A673 (cell line): ENCODE results near the gene CLCN4.

Experiments
- CTCF ChIP-seq: fragments of 300-800, 200-600 bp; sonication (generic); conservative IDR thresholded peaks from 2 replicates; pipeline ENCODE4 v1.5.1; 2017; ENCODE audit warnings: low read depth, mild to moderate bottlenecking, antibody characterized with exemption, low read length, moderate library complexity, mixed read lengths
- EZH2 ChIP-seq: fragments of 200-600 bp; sonication (generic); IDR thresholded peaks from 2 replicates; pipeline ENCODE4 v1.6.1; 2017; ENCODE audit warnings: borderline replicate concordance, low read depth, mild to moderate bottlenecking, mixed read lengths, antibody characterized with exemption, low read length; ENCODE audit not compliant: poor library complexity, severe bottlenecking

GRCh38 chrX:10193587-10193986 lies 36.8 kb downstream of the CLCN4 start:
- no peak for TF ChIP-seq CTCF
- no peak for TF ChIP-seq EZH2
